Stimulated activated CD4-positive, alpha-beta T cell treated with anti-CD3 and anti-CD28 coated beads, Interleukin-12 subunit alpha, Interleukin-12 subunit beta, amount 100 ng/mL, for 24 hours (primary cell): Measurements from ENCODE around the gene COBL.

Experiments used
- DNase-seq, 2 experiments: peaks; one replicate each; pipeline ENCODE4 v3.0.0-alpha.2; 2020; ENCODE audit warnings: low read depth in 2 of 2

COBL gene

DNA sequence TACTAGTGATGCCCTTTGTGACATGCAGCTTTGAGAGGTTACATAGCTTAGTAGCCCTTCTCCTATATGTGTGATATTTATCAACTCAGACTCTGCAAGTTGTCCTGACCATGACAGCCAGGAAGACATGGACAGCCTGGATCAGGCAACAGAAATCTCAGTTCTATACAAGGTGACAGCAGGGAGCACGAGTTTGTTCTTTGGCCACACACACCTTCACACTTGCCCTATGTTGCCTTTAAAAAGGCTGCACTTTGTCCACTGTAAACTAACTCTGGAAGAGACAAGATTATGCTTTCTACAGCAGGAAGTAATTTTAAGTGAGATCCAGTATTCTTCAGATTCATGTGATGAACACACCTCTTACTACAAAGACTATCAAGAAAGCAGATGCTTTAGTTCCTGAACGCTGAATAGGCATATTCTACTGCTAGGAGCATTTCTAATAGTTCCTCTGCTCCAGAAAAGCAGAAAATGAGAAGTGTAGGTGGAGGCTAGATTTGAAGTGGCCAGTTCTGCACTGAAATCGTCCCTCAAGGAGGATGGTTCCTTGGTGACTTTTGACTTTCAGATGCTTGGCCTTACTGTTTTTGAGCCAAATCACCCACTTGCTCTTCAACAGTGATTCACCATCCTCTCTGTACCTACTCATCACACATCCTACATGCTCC, 239.2 kb downstream of the COBL start:
- no peak for DNase-seq

GRCh38 chr7:51075681-51076580, 240.7 kb downstream of the COBL start:
- no peak for DNase-seq

GRCh38 chr7:51073171-51073570, 243.4 kb downstream of the COBL start:
- DNase-seq, result no peak

DNA sequence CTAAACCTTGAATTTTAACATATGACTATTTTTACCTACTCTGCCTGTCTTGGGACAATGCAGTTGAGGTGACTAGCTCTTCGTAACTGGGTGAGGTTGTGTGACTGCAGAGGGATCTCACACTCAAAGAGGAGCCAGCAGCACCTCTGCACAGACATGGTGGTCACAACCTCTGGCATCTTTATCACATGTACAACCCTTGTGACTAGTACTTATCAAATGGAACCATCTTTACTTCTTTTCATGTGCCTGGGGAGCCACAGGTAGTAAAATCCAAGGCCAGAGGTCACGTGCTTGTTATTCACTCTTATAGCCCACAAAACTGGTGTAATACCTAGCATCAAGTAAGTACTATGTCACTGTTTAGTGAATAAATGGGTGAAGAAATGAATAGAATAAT, 244.3 kb downstream of the COBL start:
- DNase-seq, result no peak

- no peak for DNase-seq
Observed at GRCh38 chr7:51071427-51071826, 245.2 kb downstream of the COBL start.

DNA sequence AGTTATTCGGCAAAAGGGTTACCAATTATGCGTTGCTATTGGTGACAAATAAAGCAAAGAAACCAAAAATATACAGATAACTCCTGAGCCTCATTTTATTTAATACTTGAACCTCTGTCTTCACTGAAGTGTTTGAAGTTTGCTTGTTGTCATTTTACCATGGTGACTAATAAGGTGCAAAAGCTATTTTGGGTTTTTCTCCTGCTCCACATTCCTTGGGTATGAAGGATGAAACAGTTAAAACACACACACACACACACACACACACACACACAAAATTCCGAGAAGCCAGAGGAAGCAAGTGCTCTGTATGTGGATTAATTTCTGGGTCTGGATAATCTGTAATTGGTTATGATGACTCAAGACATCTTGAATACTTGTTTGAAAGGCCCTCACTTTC, 246.5 kb downstream of the COBL start:
- no peak for DNase-seq

DNA sequence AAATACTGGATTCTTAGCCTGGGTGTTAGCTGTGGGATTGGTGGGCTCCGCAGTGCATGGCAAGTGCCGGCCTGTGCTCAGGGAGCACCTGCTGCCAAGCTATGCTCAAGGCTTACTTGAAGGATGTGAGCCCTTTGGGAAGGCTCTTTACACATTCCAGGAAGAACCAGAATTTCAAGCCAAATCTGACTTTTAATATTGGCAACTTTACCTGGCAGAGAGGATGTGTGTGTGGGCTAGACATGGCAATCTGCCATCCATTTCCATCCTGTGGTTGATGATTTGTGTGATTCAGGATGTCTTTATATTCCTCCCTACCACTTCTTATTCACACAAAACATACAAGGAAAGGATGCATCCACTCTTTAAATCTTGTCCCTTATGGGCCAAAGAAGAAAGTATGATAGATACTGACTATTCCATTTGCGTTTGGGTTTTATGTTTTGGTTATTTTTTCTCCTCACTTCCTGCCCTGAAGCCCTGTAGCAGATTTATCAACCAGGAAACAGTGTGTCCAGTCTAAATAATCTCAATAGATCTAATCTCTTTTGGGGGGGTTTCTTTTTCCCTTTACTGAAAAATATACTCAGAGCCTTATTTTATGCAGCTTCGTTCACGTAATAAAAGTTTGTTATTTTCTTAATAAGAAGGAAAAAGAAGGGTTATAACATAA, 247.1 kb downstream of the COBL start:
- DNase-seq, result no peak

DNA sequence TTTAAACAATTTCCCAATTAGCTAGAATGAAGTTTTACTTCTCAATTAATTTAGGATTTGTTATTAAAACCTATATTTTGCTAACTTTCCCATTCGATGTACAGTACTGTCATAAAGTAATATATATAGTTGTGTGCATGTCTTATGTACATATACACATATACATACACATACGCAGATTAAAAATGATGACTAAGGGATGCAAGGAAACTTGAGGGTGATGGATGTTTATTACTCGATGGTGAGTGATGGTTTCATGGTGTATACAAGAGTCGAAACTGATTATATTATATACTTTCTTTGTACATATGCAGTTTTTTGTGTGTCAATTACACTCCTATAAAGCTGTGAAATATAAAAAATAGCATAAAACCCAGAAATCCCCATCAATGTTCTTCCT, 248.2 kb downstream of the COBL start:
- no peak for DNase-seq

- DNase-seq, result peak; percentile 4 to 29
Observed at GRCh38 chr7:51067757-51068156, 248.9 kb downstream of the COBL start.

DNA sequence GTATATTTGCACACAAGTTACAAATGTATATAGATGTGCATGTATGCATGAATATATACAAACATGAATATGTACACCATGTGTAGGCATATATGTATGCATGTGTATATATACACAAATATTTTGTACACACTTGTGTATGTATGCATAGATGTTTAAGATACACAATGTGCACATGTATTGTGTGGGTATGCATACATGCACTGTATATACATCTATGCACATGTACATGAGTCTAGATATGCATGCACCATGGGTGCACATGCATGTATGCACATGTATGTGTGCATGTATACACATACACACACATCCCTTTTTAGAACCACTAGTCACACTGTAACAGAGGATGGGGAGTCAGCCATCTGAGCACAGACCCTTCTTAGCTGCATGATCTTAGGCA, 249.4 kb downstream of the COBL start:
- DNase-seq, result no peak

DNA sequence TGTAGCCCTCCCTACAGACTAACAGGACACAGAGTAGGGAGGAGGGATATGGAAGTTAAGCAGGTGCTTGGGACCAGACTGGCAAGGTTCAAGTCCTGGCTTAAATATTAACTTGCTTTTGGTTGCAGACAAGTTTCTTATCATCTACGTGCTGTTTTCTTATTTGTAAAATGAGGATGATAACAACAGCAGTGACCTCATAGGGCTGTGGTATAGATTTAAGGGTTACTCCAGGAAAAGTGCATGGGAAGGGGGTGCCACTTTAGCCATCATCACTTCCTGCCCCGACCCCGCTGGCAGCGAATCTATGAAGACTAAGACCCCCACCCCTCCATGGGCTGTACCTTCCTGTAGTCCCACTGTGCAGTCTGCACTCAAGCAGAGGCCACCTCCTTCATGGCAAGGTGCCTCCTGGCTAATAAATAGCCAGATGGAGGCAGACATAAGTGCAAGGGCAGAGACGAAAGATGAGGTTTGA, 250.2 kb downstream of the COBL start:
- DNase-seq, result no peak

DNA sequence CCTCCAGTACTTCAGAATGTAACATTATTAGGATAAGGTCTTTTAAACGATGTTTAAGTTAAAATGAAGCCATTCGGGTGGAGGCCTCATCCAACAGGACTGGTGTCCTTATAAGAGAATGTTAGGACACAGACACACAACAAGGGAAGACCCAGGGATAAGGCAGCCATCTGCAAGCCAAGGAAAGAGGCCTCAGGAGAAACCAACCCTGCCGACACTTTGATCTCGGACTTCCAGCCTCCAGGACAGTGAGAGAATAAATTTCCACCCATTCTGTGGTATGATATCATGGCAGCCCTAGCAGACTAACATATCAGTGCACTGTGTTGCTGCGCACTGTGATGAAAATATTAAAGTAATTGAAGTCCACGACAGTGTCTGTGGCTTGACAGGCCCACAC, 250.8 kb downstream of the COBL start:
- DNase-seq, result no peak

- DNase-seq, result no peak
Observed at GRCh38 chr7:51064688-51065087, 251.9 kb downstream of the COBL start.

GRCh38 chr7:51062222-51062987, 254.2 kb downstream of the COBL start:
- DNase-seq, result no peak

GRCh38 chr7:51060536-51060935, 256.1 kb downstream of the COBL start:
- DNase-seq, result no peak

DNA sequence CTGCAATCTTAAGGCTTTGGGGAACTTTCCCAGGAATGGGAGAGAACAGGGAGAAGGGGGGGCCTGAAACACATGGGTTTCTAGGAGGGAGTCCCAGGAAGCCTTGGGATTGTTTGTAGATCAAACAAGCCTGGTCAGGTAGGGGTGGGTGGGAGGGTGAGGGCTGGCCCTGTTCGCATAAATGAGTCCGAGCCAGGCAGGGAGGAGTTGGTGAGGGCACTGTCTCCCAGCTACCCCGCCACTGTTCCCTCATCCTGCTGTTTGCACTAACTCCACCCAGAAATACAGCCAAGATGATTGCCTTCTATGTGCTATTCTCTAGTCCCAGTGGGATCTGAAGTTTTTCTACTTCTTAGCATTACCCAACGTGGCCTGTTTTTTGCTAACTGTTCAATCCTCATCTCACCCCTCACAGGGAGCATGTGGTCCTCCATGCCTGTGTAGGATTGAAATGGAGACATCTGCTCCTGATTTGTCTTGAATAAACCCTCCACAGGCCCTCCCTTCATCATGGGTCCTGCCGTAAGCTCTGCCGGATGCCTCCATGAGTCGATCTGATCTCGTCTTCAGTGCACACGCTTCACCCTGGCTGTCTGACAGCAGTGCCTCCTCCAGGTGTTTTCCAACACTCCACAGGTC, 257.0 kb downstream of the COBL start:
- DNase-seq, result no peak

DNA sequence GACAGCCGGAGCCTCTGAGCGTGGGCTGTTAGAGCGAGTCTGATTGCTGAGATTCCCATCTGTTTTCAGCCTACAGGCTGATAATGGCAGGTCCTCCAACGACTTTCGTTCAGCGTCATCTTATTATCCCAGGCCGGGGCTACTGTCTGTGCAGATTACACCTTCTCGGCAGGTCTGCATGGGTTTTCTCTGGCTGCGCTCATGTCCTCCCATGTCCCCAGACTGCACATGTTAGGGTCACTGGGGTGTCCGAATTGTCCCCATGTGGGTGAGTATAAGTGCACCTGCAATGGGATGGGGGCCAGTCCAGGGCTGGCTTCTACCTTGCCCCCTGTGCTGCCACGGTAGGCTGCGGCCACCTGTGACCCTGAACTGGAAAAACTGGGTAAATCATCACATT, 257.8 kb downstream of the COBL start:
- DNase-seq, result no peak

DNA sequence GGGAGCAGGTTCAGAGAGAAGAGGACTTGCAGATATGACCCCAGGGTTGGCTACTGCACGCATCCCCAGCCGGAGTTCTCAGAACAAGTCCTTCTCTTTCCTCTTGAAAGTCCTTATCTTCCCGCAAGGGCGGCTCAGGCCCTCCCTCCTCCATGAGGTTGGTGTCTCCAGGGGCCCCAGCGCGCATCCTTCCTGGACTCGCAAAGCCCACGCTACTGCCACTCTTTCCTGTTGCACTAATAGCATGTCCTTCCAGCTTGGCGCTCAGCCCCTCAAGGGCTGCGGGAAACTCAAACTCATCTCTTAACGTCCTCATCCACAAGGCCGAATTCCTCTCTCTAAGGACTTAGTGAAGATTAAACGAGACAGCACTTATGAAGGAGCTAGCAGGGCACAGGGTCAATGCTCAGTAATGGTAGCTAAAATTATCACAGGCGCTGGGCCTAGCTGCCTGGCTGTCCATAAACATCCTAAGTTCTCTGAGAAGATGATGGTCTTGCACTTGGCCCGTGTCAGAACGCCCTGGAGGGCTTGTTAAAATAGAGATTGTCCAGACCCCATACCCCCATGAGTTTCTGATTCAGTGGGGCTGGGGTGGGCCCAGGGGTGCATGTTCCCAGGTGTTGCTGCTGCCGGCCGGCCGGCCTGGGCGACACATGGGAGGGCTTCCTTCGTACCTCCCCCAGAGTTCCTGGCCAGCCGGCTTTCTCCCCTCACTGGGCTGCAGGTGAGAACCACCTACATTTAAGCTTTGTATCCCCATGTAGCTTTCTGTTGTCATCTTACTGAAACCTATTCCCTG, 261.4 kb downstream of the COBL start:
- DNase-seq, result no peak

DNA sequence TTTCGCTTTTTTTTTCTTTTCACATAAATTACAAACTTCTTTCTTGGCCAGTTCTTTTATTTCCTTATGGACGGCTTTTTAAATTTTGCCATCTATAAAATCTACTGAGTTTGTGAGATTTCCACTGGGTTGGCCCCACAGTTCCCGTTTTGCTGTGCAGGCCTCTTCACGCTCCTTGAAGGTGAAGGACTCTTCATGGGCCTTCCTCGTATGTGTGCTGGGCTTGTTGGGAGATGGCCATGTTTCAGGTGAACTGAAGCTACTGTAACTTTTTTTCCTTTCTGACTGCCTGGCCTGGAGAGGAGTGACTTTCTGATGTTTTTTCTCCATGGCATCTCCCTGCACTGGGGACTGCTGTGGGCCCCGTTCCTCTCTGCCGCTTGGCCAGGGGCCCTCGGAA, 262.4 kb downstream of the COBL start:
- no peak for DNase-seq

DNA sequence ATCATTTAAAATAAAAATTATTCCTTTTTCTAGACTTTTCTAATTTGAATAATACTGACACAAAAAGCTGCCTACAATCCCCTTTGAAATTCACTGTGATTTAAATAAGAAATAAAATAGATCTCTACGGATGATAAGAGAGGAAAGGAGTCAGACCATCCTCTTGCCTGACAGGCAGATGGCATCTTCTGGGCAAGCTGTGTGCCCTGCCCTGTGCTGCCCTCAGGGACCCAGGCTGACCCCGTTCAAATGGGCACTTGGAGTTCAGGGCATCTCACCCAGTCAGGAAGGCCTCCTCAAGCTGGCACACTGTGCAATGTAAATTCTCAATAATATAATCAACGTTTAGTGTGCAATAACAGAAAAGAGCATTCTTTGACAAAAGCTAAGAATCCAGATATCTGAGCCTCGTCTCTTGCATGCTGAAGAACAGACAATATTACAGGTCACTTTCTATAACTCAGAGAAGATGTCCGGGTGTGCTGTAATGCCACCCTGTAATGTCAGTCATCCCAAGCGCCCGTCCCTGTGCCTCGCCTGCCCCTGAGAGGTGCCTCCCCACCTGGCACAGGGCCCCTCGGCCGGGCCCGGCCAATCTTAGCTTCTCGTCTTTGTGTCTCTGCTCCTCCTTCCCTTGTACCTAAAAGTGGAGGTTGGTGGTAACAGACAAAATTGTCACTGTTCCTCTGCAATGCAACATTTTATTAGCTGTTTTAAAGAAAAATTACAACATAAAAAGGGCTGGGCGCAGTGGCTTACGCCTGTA, 263.3 kb downstream of the COBL start:
- DNase-seq, result no peak
